Measurements from ENCODE around the gene GATM.

DNA sequence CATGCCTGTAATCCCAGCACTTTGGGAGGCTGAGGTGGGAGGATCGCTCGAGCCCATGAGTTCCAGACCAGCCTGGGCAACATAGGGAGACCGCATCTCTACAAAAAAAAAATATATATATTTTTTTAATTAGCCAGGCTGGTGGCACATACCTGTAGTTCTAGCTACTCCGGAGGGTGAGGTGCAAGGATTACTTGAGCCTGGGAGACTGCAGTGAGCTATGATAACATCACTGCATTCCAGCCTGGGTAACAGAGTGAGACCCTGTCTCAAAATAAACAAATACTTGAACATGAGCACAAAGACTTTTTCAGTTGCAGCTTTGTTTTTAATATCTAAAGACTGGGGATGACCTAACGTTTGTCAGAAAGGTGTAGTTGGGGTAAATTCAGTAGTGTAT, 31.3 kb upstream of the GATM start:
- TF ChIP-seq, protein P1, sequence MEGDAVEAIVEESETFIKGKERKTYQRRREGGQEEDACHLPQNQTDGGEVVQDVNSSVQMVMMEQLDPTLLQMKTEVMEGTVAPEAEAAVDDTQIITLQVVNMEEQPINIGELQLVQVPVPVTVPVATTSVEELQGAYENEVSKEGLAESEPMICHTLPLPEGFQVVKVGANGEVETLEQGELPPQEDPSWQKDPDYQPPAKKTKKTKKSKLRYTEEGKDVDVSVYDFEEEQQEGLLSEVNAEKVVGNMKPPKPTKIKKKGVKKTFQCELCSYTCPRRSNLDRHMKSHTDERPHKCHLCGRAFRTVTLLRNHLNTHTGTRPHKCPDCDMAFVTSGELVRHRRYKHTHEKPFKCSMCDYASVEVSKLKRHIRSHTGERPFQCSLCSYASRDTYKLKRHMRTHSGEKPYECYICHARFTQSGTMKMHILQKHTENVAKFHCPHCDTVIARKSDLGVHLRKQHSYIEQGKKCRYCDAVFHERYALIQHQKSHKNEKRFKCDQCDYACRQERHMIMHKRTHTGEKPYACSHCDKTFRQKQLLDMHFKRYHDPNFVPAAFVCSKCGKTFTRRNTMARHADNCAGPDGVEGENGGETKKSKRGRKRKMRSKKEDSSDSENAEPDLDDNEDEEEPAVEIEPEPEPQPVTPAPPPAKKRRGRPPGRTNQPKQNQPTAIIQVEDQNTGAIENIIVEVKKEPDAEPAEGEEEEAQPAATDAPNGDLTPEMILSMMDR (conservative IDR thresholded peaks at IDR 0.05 in 1 of 2, IDR thresholded peaks at IDR 0.05 in 1 of 2; ENCODE audit: extremely low read depth in 1 of 2, insufficient read depth in 1 of 2, low read depth in 1 of 2, low read length in 2 of 2): no peak
- TF ChIP-seq EZH2 (IDR thresholded peaks at IDR 0.05; ENCODE audit: borderline replicate concordance, low read length): no peak

All from mammary epithelial cell (primary cell).